Gastroesophageal sphincter (tissue), 4 donors: ENCODE results near the gene CEP170. TPM values are rescaled to one million over a fixed set of nuclear protein-coding genes. Genes with fewer than 3 reads are reported as not detected.

Source experiments
- ATAC-seq: fragments of 150-250 bp; one replicate; pipeline ENCODE4 v1.9.1; 2016; ENCODE audit warnings: mild to moderate bottlenecking, moderate library complexity
- H3K27ac ChIP-seq, 4 donors: fragments of 200-600 bp; sonication (generic) in 3 of 4; 1 replicate in 3 of 4; 2 replicates in 1 of 4; pipeline ENCODE4 v1.5.1; 2016 to 2019
- H3K27me3 ChIP-seq: fragments of 200-600 bp; sonication (generic); one replicate; pipeline ENCODE4 v1.5.1; 2019
- H3K36me3 ChIP-seq, 2 donors: fragments of 200-600 bp; sonication (generic); one replicate each; pipeline ENCODE4 v1.5.1; 2019; ENCODE audit warnings: control low read depth in 1 of 2
- H3K4me1 ChIP-seq, 3 donors: fragments of 200-600 bp; sonication (generic); 1 replicate in 2 of 3; 2 replicates in 1 of 3; pipeline ENCODE4 v1.5.1; 2016 to 2019; ENCODE audit warnings: control low read depth in 2 of 3
- H3K4me3 ChIP-seq, 2 donors: fragments of 200-600 bp; sonication (generic); one replicate each; pipeline ENCODE4 v1.5.1; 2019; ENCODE audit warnings: mild to moderate bottlenecking in 1 of 2, moderate library complexity in 1 of 2
- H3K9me3 ChIP-seq, 3 donors: fragments of 200-600 bp; sonication (generic); one replicate each; pipeline ENCODE4 v1.5.1; 2017 to 2019; ENCODE audit warnings: control low read depth in 2 of 3
- EP300 ChIP-seq: sonication (generic); formaldehyde crosslinking; IDR thresholded peaks from one replicate; pipeline ENCODE4 v1.6.1; 2017; ENCODE audit warnings: antibody characterized with exemption, mild to moderate bottlenecking
- POLR2A ChIP-seq, 2 donors: fragments of 450-650 bp; IDR thresholded peaks; one replicate each; pipeline ENCODE4 v1.6.1; 2017; ENCODE audit warnings: antibody characterized with exemption in 2 of 2, mild to moderate bottlenecking in 2 of 2, moderate library complexity in 1 of 2
- POLR2AphosphoS5 ChIP-seq: sonication (generic); formaldehyde crosslinking; IDR thresholded peaks from one replicate; pipeline ENCODE4 v1.6.1; 2017; ENCODE audit warnings: antibody characterized with exemption
- WGBS, 2 donors: methylation state at CpG; one replicate each; pipeline ENCODE4 v1.1.5; 2018; ENCODE audit warnings: low coverage in 1 of 2; 5-methylcytosine and 5-hydroxymethylcytosine counted together
- total RNA-seq, 4 donors: library from RNA; depleted of rRNA; stranded (reverse); fragments of >200 nt; gene quantifications; one replicate each; pipeline ENCODE4 v1.1.0, GENCODE V29; 2016
- TF ChIP-seq, protein P1 (sequence below), 4 experiments: fragments of 200-600 bp in 2 of 4; fragments of 450-650 bp in 2 of 4; sonication (generic) in 1 of 4; IDR thresholded peaks; one replicate each; pipeline ENCODE4 v1.5.1; 2017 to 2019; ENCODE audit warnings: antibody characterized with exemption in 4 of 4, mild to moderate bottlenecking in 2 of 4, moderate library complexity in 2 of 4

CEP170 gene
- total RNA-seq, 4 donors from 2014 or later: 33.1 to 53.5 (median 41.6) TPM

DNA sequence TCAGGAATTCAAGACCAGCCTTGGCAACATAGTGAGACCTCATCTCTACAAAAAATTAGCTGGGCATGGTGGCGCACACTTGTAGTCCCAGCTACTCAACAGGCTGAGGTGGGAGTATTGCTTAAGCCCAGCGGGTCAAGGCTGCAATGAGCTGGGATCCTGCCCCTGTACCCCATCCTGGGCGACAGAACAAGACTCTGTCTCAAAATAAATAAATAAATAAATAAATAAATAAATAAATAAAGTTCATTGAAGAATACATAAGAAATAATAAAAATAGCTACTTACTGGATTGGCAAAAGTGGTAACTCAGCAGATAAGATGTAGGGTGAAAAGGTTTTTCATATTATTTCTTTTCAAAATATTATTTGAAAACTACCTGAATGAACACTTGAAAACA, 5.9 kb downstream of the CEP170 start:
- WGBS, 2 donors: 97 to 100% methylated on average over 1 to 3 of the region's 3 CpGs
- Histone ChIP-seq H3K4me1 (peaks cover 0 to 75% (median 2%) of the 10 kb centered on the region in 3 donors), H3K27ac (no peak overlapping the region), H3K27me3 (no peaks in the 10 kb centered on the region), H3K4me3 (no peak overlapping the region), H3K9me3 (no peaks in the 10 kb centered on the region), H3K36me3 (no peaks in the 10 kb centered on the region)
- ATAC-seq: no peak
- no peak for TF ChIP-seq POLR2AphosphoS5
- TF ChIP-seq POLR2A (IDR thresholded peaks at IDR 0.05): no peak
- no peak for TF ChIP-seq EP300
- TF ChIP-seq, protein P1, sequence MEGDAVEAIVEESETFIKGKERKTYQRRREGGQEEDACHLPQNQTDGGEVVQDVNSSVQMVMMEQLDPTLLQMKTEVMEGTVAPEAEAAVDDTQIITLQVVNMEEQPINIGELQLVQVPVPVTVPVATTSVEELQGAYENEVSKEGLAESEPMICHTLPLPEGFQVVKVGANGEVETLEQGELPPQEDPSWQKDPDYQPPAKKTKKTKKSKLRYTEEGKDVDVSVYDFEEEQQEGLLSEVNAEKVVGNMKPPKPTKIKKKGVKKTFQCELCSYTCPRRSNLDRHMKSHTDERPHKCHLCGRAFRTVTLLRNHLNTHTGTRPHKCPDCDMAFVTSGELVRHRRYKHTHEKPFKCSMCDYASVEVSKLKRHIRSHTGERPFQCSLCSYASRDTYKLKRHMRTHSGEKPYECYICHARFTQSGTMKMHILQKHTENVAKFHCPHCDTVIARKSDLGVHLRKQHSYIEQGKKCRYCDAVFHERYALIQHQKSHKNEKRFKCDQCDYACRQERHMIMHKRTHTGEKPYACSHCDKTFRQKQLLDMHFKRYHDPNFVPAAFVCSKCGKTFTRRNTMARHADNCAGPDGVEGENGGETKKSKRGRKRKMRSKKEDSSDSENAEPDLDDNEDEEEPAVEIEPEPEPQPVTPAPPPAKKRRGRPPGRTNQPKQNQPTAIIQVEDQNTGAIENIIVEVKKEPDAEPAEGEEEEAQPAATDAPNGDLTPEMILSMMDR (IDR thresholded peaks at IDR 0.05): no peak

DNA sequence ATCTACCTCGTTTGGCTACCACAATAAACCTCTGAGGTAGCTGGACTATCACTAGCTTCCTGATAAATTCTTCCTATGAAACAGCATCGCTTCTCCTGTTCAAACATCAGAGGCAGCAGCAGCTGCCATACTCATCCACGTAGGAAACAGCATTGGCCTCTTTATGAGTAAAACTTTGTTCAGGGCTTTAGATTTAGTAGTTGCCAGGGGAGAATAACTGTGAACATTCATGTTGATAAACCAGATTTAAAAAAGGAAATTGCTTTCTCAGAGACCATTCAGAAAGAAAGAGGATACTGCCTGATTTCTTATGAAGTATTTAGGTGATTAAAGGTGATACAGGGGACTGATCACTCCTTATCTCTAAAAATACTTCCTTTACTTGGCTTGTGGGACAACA, 7.2 kb downstream of the CEP170 start:
- H3K9me3 ChIP-seq: no peaks in the 10 kb centered on the region
- no peaks in the 10 kb centered on the region for H3K36me3 ChIP-seq
- WGBS, 2 donors: 75 to 78% methylated on average over 2 to 3 of the region's 3 CpGs
- no peak for ATAC-seq
- H3K27me3 ChIP-seq: no peaks in the 10 kb centered on the region
- H3K27ac ChIP-seq: no peak overlapping the region
- no peak overlapping the region for H3K4me3 ChIP-seq
- TF ChIP-seq POLR2AphosphoS5 (no peak), EP300 (no peak), POLR2A (IDR thresholded peaks at IDR 0.05) (no peak)
- TF ChIP-seq, protein P1 (IDR thresholded peaks at IDR 0.05): no peak
- peaks cover 0 to 70% (median 2%) of the 10 kb centered on the region in 3 donors for H3K4me1 ChIP-seq

DNA sequence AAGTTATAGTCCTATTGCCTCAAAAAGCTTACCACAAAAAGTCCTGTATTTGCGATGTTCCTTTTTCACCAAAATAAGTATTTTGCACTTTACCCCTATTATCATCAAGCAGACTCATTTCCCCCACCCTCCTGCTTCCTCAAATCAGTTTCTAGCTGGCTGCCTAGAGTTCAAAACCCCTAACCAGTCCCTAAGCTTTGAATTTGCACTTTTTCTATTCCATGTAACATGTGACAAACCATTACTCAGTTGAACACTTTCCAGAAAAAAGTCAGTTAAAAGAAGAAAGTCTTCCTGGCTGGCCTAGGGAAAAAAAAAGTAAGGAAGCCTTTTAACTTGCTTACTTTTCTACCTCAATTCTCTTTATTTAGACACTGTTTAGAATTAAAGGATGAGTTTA, 8.2 kb downstream of the CEP170 start:
- Histone ChIP-seq H3K9me3 (no peaks in the 10 kb centered on the region), H3K27ac (no peak overlapping the region), H3K4me3 (no peak overlapping the region), H3K36me3 (no peaks in the 10 kb centered on the region), H3K27me3 (no peaks in the 10 kb centered on the region), H3K4me1 (peaks cover 0 to 60% (median 2%) of the 10 kb centered on the region in 3 donors)
- ATAC-seq: peak; percentile 67
- TF ChIP-seq EP300 (no peak), POLR2A (IDR thresholded peaks at IDR 0.05) (no peak), POLR2AphosphoS5 (no peak)
- TF ChIP-seq, protein P1 (IDR thresholded peaks at IDR 0.05): no peak
- 86 to 100% methylated on average over 1 of the region's 1 CpG for WGBS, 2 donors

DNA sequence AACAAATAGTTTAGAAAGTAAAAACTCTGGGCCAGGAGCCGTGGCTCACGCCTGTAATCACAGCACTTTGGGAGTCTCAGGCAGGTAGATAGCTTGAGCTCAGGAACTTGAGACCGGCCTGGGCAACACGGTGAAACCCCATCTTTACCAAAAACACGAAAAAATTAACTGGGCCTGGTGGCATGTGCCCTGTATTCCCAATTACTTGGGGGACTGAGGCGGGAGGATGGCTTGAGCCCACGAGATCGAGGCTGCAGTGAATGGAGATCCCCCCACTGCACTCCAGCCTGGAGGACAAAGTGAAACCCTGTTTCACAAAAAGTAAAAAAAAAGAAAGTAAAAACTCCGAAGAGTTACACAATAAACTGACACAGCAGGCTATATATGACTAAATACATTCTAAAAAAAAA, 10.6 kb downstream of the CEP170 start:
- Histone ChIP-seq H3K4me1 (peaks cover 0 to 39% (median 0%) of the 10 kb centered on the region in 3 donors), H3K27ac (no peak overlapping the region), H3K36me3 (no peaks in the 10 kb centered on the region), H3K9me3 (no peaks in the 10 kb centered on the region), H3K4me3 (no peak overlapping the region), H3K27me3 (no peaks in the 10 kb centered on the region)
- WGBS, 2 donors: 80 to 83% methylated on average over 5 to 9 of the region's 9 CpGs
- ATAC-seq: no peak
- TF ChIP-seq POLR2A (IDR thresholded peaks at IDR 0.05): no peak
- TF ChIP-seq, protein P1 (IDR thresholded peaks at IDR 0.05): no peak
- TF ChIP-seq EP300: no peak

DNA sequence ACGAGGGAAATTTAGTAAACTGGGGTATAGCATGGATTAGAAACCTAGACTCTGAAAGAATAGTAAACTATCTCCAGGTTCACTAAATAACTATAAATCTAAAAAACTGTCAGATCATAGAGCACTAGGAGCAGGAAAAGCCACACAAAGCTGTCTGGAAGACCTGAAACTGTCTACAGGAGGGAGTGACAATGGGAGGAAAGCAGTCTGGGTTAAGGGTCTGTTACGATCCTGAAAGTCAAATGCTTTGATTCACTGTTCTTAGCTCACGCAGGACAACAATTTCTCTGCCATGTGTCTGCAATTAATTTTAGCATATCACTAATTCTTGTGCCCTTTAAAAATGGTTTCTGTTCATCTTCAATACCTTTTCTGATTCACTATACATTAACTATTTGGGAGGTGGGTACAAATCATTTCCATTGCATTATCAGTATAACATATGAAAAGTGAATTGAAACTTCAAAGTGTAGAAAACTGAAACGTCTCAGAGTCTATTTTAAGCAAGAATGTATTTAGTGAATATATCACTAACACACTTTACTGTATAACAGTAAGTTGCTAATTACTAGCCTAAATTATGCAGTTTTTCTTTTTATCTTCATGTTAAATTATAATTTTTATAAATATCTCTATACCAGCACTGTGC, 18.4 kb downstream of the CEP170 start:
- no peak for ATAC-seq
- H3K4me3 ChIP-seq: no peak overlapping the region

More for the DNA sequence above, 18.4 kb downstream of the CEP170 start:
- no peak for TF ChIP-seq POLR2A (IDR thresholded peaks at IDR 0.05)
- TF ChIP-seq POLR2AphosphoS5: no peak
- TF ChIP-seq, protein P1 (IDR thresholded peaks at IDR 0.05): no peak
- no peak for TF ChIP-seq EP300
- Histone ChIP-seq H3K9me3 (peaks cover 0 to 6% (median 2%) of the 10 kb centered on the region in 3 donors), H3K27me3 (no peaks in the 10 kb centered on the region), H3K4me1 (peaks cover 9 to 39% (median 17%) of the 10 kb centered on the region in 3 donors), H3K27ac (peak overlapping the region in 2 of 4 donors; percentile 35 to 43), H3K36me3 (peaks cover 0 to 7% of the 10 kb centered on the region in 2 donors)
- WGBS, 2 donors: 22 to 24% methylated on average over 3 to 4 of the region's 4 CpGs
